Right lobe of liver (tissue), 6 donors: ENCODE results near the gene PDZRN4. TPM values are rescaled to one million over a fixed set of nuclear protein-coding genes. Genes with fewer than 3 reads are reported as not detected.

Experiments
- ATAC-seq, 4 donors: fragments of 200-7000 bp; cut with Tn5 transposase; one replicate each; pipeline ENCODE4 v1.9.1; 2020; ENCODE audit warnings: mild to moderate bottlenecking in 4 of 4, moderate library complexity in 4 of 4
- DNase-seq, 3 donors: peaks; one replicate each; pipeline ENCODE4 v3.0.0-alpha.2; 2020
- H3K27ac ChIP-seq, 3 donors: fragments of 200-600 bp; one replicate each; pipeline ENCODE4 v1.8.0; 2022
- H3K27me3 ChIP-seq, 2 donors: fragments of 200-600 bp; one replicate each; pipeline ENCODE4 v1.8.0; 2022
- H3K36me3 ChIP-seq, 4 donors: fragments of 200-600 bp; sonication (generic) in 1 of 4; one replicate each; pipeline versions ENCODE4 v1.5.1 to v1.8.0; 2017 to 2022; ENCODE audit warnings: control low read depth in 1 of 4
- H3K4me1 ChIP-seq, 4 donors: fragments of 200-600 bp; sonication (generic) in 1 of 4; one replicate each; pipeline versions ENCODE4 v1.5.1 to v1.8.0; 2017 to 2022; ENCODE audit warnings: control low read depth in 1 of 4
- H3K4me3 ChIP-seq, 3 donors: fragments of 200-600 bp; one replicate each; pipeline ENCODE4 v1.8.0; 2022
- H3K9me3 ChIP-seq, 4 donors: fragments of 200-600 bp; sonication (generic) in 1 of 4; one replicate each; pipeline versions ENCODE4 v1.5.1 to v1.8.0; 2017 to 2022; ENCODE audit warnings: control low read depth in 1 of 4
- POLR2A ChIP-seq: fragments of 450-650 bp; IDR thresholded peaks from one replicate; pipeline ENCODE4 v1.6.1; 2017; ENCODE audit warnings: antibody characterized with exemption, mild to moderate bottlenecking
- WGBS: methylation state at CpG from one replicate; pipeline ENCODE4 v1.1.6; 2018; ENCODE audit warnings: low coverage, low lambda C conversion rate; ENCODE audit not compliant: insufficient coverage; ENCODE audit errors: missing lambda C conversion rate; 5-methylcytosine and 5-hydroxymethylcytosine counted together
- intact Hi-C, 2 donors: fragments of 100-400 bp; cut with DNase I; formaldehyde crosslinking; loops; one replicate each; pipeline versions ENCODE4 v1.11.2 to v1.14.1; 2022
- total RNA-seq, 6 experiments: library from RNA; depleted of rRNA in 2 of 6; stranded (reverse); fragments of >200 nt in 2 of 6; fragmentation: NEBNext Ultra II Directional in 3 of 6; extraction: Animal tissue kit (Norgen Biotek cat#: 25700) in 3 of 6; gene quantifications; one replicate each; pipeline versions ENCODE4 v1.1.0 to v1.2.4, GENCODE V29; 2016 to 2023
- TF ChIP-seq, protein P1 (sequence below), 4 donors: fragments of 200-600 bp in 3 of 4; fragments of 450-650 bp in 1 of 4; IDR thresholded peaks; one replicate each; pipeline versions ENCODE4 v1.5.1 to v1.8.0; 2016 to 2022; ENCODE audit warnings: antibody characterized with exemption in 4 of 4, mild to moderate bottlenecking in 2 of 4
- donor health status: DM: no; HTN: yes; CAD: no.
- donor health status: DM: no; HTN: no; CAD: no.
- donor health status: DM: no; HTN: no; CAD: no.
- donor health status: DM: no; HTN: yes; CAD: no.
- donor health status: DM: no; HTN: yes; CAD: no.

Gene PDZRN4
- total RNA-seq, 6 experiments from 2014 or later, result 0.12 to 0.49 (median 0.42) TPM; not detected in 1

DNA sequence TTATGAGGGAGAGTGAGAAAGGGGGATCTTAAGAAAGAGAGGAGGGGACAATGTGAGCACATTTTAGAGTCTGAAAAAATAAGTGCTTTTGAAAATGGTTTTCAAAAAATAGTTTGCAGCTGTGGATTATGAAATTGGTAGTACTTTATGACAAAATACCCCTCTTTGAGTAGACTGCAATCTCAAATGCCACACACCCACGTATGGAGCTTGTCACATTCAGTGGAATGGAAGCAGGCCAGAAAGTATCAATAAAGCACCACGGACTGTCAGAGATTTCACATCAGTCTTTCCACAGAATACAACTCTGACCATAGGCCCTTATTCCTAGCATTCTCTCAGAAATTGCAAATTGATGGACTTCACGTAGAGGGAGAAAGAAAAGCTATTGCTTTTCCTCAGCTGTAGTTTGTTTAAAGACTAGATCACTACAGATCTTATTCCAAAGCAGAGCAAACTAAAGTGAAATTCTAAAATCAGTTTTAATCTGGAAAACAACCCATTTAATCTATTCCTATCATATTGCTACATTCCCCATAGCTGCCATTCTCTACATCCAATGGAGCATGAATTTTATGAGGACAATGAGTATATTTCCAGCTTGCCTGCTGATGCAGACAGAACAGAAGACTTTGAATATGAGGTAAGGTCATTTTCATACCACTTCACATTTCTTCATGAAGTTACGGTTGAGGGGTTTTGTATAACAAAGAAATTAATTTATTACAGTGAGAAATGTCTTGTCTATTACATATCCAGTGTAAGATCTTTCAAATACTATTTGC is 321.3 kb downstream of the PDZRN4 start:
- DNase-seq (no peak), ATAC-seq (no peak)
- Histone ChIP-seq H3K4me3 (no peak overlapping the region), H3K4me1 (no peaks in the 10 kb centered on the region), H3K9me3 (no peaks in the 10 kb centered on the region), H3K27ac (no peak overlapping the region), H3K36me3 (no peaks in the 10 kb centered on the region), H3K27me3 (no peaks in the 10 kb centered on the region)
- intact Hi-C loops, result no loop called here
- TF ChIP-seq, protein P1, sequence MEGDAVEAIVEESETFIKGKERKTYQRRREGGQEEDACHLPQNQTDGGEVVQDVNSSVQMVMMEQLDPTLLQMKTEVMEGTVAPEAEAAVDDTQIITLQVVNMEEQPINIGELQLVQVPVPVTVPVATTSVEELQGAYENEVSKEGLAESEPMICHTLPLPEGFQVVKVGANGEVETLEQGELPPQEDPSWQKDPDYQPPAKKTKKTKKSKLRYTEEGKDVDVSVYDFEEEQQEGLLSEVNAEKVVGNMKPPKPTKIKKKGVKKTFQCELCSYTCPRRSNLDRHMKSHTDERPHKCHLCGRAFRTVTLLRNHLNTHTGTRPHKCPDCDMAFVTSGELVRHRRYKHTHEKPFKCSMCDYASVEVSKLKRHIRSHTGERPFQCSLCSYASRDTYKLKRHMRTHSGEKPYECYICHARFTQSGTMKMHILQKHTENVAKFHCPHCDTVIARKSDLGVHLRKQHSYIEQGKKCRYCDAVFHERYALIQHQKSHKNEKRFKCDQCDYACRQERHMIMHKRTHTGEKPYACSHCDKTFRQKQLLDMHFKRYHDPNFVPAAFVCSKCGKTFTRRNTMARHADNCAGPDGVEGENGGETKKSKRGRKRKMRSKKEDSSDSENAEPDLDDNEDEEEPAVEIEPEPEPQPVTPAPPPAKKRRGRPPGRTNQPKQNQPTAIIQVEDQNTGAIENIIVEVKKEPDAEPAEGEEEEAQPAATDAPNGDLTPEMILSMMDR (IDR thresholded peaks at IDR 0.05), result no peak
- no peak for TF ChIP-seq POLR2A
- WGBS, result 41% methylated on average over 4 of the region's 4 CpGs

DNA sequence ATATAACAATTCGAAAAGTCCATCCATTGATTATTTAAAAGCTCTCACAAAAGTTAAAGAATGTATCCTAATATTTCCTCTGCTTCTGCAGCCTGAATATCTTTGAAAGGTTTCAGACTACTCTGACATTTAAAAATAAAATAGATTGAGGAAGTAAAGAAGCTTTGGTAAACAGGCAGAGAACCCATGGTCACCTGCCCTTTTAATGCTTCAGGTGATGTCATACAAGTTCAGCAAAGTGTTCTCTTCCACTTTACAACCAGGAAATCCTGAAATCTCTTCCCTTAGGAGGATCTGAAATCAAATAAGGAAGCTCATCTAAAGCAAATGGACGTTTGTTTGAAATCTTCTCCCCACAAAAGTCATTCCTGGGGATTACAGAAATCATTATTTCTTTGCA is 322.4 kb downstream of the PDZRN4 start:
- Histone ChIP-seq H3K4me3 (no peak overlapping the region), H3K9me3 (no peaks in the 10 kb centered on the region), H3K27ac (no peak overlapping the region), H3K36me3 (no peaks in the 10 kb centered on the region), H3K4me1 (no peaks in the 10 kb centered on the region), H3K27me3 (no peaks in the 10 kb centered on the region)
- DNase-seq (no peak), ATAC-seq (no peak)
- intact Hi-C loops, result no loop called here
- TF ChIP-seq POLR2A, result no peak
- TF ChIP-seq, protein P1 (IDR thresholded peaks at IDR 0.05), result no peak
- 43% methylated on average over 2 of the region's 2 CpGs for WGBS

DNA sequence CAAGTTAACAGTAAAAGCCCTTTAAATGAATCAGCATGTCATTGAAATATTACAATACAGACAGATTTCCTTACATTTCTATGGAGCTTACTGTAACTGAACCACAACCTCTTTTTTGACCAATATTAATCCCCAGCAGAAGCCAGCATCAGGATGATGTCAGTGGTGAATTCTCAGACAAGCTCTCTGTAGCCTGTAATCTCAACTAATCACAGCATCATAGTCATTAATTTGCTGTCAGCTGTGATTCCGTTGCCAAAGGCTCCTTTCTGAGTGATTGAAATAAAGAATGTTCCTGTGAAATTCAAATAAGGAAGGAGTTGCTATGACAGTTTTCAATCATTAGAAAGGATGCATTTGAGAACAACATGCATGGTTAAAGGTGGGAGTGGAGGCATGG is 323.1 kb downstream of the PDZRN4 start:
- DNase-seq (no peak), ATAC-seq (no peak)
- Histone ChIP-seq H3K4me3 (no peak overlapping the region), H3K27me3 (no peaks in the 10 kb centered on the region), H3K27ac (no peak overlapping the region), H3K9me3 (no peaks in the 10 kb centered on the region), H3K36me3 (no peaks in the 10 kb centered on the region), H3K4me1 (no peaks in the 10 kb centered on the region)
- TF ChIP-seq POLR2A, result no peak
- TF ChIP-seq, protein P1 (IDR thresholded peaks at IDR 0.05), result no peak
- intact Hi-C loops, result no loop called here
- 54% methylated on average over 1 of the region's 1 CpG for WGBS

DNA sequence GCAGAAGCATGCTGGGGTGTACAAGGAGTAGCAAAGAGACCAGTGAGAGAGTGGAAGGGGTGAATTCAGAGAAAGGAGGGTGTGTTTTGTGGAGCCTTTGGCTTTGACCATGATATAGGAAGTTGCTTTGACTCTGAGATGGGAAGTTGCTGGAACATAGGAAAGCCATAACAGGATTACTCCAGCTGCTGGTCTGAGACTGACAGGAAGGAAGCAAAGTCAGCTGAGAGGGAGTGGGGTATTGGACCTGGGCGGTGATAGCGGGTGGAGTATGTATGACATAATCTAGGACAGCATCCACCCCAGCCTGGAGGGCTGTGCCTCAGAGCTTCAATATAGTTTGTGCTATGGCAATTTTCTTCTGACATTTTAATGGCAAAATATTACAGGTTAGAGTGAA is 324.4 kb downstream of the PDZRN4 start:
- Histone ChIP-seq H3K9me3 (no peaks in the 10 kb centered on the region), H3K4me3 (no peak overlapping the region), H3K27me3 (no peaks in the 10 kb centered on the region), H3K4me1 (no peaks in the 10 kb centered on the region), H3K36me3 (no peaks in the 10 kb centered on the region), H3K27ac (no peak overlapping the region)
- no peak for DNase-seq
- intact Hi-C loops, result no loop called here
- 65% methylated on average over 2 of the region's 2 CpGs for WGBS
- TF ChIP-seq, protein P1 (IDR thresholded peaks at IDR 0.05), result no peak
- no peak for TF ChIP-seq POLR2A
- ATAC-seq, result peak; percentile 30 to 86 (median 44)
